Measurements from ENCODE around the gene OR2V1.
"Not testable (repeated sequence)": the region's sequence is repeated elsewhere in the genome, so short reads cannot be mapped to it uniquely, and the experiment has no call there.

DNA sequence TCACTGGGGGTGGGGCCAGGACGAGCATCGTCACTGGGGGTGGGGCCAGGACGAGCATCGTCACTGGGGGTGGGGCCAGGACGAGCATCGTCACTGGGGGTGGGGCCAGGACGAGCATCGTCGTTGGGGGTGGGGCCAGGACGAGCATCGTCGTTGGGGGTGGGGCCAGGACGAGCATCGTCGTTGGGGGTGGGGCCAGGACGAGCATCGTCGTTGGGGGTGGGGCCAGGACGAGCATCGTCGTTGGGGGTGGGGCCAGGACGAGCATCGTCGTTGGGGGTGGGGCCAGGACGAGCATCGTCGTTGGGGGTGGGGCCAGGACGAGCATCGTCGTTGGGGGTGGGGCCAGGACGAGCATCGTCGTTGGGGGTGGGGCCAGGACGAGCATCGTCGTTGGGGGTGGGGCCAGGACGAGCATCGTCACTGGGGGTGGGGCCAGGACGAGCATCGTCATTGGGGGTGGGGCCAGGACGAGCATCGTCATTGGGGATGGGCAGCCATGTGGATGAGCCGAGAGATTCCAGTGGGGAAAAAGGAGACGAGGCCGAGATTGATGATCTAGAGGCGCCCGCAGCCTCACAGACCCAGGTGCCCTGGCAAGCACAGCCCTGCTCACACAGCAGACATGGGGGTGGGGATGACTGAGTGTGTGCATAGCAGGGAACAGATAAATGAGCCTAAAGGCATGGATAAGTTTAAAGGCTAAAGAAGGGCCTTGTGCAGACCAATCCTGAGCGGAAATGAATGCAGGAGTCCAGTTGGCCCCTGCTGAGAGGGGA lies 30.0 kb upstream of the OR2V1 start:
- not testable (repeated sequence) for TF ChIP-seq ATF3 (CRISPR knock-in tag; IDR thresholded peaks at IDR 0.05); HDAC6 (IDR thresholded peaks at IDR 0.05; ENCODE audit: low read depth, low read length); MLLT10 (CRISPR knock-in tag; IDR thresholded peaks at IDR 0.05); ZNF282 (IDR thresholded peaks at IDR 0.05; ENCODE audit: partially characterized antibody); ZNF17 (CRISPR knock-in tag; IDR thresholded peaks at IDR 0.05); PLRG1 (conservative IDR thresholded peaks at IDR 0.05); EEA1 (CRISPR knock-in tag; IDR thresholded peaks at IDR 0.05; ENCODE audit: borderline replicate concordance); SRF (IDR thresholded peaks at IDR 0.05; ENCODE audit: low read depth, low read length); NFIC (IDR thresholded peaks at IDR 0.05; ENCODE audit: low read length); BHLHE40 (IDR thresholded peaks at IDR 0.05; ENCODE audit: low read length); ZNF724P (CRISPR knock-in tag; IDR thresholded peaks at IDR 0.05; ENCODE audit: borderline replicate concordance); RAD21 (CRISPR knock-in tag; IDR thresholded peaks at IDR 0.05)
- TF ChIP-seq, protein P1, sequence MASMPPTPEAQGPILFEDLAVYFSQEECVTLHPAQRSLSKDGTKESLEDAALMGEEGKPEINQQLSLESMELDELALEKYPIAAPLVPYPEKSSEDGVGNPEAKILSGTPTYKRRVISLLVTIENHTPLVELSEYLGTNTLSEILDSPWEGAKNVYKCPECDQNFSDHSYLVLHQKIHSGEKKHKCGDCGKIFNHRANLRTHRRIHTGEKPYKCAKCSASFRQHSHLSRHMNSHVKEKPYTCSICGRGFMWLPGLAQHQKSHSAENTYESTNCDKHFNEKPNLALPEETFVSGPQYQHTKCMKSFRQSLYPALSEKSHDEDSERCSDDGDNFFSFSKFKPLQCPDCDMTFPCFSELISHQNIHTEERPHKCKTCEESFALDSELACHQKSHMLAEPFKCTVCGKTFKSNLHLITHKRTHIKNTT (CRISPR knock-in tag; IDR thresholded peaks at IDR 0.05): not testable (repeated sequence)
